ENCODE data around the gene SHROOM1. TPM values are rescaled to one million over a fixed set of nuclear protein-coding genes. Genes with fewer than 3 reads are reported as not detected.

Gene SHROOM1
- total and polyA plus RNA-seq, 7 donors: 4.2 to 25.1 (median 20.0) TPM

DNA sequence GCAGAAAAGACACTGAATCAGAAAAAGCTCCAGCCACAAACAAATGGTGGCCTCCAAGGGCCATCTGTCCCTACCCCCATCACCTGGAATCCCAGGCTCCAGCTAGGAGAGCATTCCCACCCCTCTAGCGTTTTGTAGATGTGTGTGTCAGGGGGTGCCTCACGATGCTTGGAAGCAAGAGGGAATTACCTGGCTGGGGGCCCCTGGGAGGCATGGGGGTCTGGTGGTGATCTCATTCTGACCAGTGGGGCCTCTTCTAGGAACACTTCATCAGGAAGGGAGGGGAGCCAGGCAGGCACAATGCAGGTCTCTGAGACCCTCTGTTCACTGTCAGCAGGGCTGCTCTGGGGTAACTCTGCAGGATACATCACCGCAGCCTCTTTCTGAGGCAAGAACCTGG is 6.0 kb downstream of the SHROOM1 start:
- TF ChIP-seq POLR2A (IDR thresholded peaks at IDR 0.05) (no peak), EP300 (IDR thresholded peaks at IDR 0.05) (no peak)

DNA sequence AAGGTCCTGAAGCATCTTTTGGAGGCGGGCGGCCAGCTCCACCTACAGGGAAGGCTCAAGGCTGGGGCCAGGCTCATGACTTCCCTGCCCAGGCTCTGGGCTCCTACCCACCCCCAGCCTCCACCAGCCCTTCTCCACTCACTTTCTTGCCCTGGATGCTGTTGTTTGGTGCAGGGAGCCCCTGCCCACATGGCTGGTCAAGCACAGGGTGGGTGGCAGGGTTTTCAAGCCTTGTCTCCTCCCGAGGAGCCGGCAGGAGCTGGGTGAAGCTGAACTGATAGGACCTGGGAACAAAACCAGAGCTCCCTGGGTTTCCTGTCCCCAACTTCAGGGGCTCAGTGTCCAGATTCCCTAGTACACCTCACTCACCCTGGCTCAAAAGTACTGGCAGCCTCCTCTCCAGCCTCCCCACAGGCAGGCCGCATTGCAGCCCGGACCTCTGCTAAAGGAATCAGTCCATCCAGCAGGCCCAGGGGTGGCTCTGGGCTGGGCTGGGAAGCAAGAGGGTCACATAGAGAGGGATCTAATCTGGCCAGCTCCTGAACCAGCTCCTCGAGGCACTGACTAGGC is 6.9 kb downstream of the SHROOM1 start:
- H3K27ac ChIP-seq: peak overlapping the region in 2 of 4 donors; percentile 14 to 34
- H3K4me1 ChIP-seq: peaks cover 0 to 26% (median 11%) of the 10 kb centered on the region in 4 donors
- H3K9me3 ChIP-seq: no peaks in the 10 kb centered on the region
- peaks cover 0 to 30% (median 22%) of the 10 kb centered on the region in 3 donors for H3K27me3 ChIP-seq
- 89 to 91% methylated on average over 7 of the region's 7 CpGs for WGBS, 2 donors
- TF ChIP-seq EP300 (IDR thresholded peaks at IDR 0.05): no peak
- TF ChIP-seq, protein P1, sequence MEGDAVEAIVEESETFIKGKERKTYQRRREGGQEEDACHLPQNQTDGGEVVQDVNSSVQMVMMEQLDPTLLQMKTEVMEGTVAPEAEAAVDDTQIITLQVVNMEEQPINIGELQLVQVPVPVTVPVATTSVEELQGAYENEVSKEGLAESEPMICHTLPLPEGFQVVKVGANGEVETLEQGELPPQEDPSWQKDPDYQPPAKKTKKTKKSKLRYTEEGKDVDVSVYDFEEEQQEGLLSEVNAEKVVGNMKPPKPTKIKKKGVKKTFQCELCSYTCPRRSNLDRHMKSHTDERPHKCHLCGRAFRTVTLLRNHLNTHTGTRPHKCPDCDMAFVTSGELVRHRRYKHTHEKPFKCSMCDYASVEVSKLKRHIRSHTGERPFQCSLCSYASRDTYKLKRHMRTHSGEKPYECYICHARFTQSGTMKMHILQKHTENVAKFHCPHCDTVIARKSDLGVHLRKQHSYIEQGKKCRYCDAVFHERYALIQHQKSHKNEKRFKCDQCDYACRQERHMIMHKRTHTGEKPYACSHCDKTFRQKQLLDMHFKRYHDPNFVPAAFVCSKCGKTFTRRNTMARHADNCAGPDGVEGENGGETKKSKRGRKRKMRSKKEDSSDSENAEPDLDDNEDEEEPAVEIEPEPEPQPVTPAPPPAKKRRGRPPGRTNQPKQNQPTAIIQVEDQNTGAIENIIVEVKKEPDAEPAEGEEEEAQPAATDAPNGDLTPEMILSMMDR (IDR thresholded peaks at IDR 0.05): no peak
- no peak for TF ChIP-seq POLR2AphosphoS5 (IDR thresholded peaks at IDR 0.05)
- TF ChIP-seq POLR2A (IDR thresholded peaks at IDR 0.05): no peak
- no peaks in the 10 kb centered on the region for H3K36me3 ChIP-seq
- H3K4me3 ChIP-seq: peak overlapping the region in 2 of 4 donors; percentile 36 to 41
- no peak for DNase-seq
- intact Hi-C loops (cut with DNase I): loop anchor here (5.0 to 10.0 kb wide), 4 partner anchors 46 to 436 kb away; partner anchors contain the start of genes KIF3A and SEPTIN8

More for the DNA sequence above, 6.0 kb downstream of the SHROOM1 start:
- Histone ChIP-seq H3K9me3 (no peaks in the 10 kb centered on the region), H3K36me3 (no peaks in the 10 kb centered on the region), H3K4me1 (peaks cover 0 to 25% (median 13%) of the 10 kb centered on the region in 4 donors), H3K27ac (no peak overlapping the region), H3K27me3 (peaks cover 0 to 26% (median 17%) of the 10 kb centered on the region in 3 donors), H3K4me3 (no peak overlapping the region)
- intact Hi-C loops (cut with DNase I): loop anchor here (5.0 to 10.0 kb wide), 4 partner anchors 47 to 437 kb away; partner anchors contain the start of genes KIF3A and SEPTIN8
- WGBS, 2 donors: 91 to 97% methylated on average over 3 of the region's 3 CpGs
- DNase-seq: no peak

DNA sequence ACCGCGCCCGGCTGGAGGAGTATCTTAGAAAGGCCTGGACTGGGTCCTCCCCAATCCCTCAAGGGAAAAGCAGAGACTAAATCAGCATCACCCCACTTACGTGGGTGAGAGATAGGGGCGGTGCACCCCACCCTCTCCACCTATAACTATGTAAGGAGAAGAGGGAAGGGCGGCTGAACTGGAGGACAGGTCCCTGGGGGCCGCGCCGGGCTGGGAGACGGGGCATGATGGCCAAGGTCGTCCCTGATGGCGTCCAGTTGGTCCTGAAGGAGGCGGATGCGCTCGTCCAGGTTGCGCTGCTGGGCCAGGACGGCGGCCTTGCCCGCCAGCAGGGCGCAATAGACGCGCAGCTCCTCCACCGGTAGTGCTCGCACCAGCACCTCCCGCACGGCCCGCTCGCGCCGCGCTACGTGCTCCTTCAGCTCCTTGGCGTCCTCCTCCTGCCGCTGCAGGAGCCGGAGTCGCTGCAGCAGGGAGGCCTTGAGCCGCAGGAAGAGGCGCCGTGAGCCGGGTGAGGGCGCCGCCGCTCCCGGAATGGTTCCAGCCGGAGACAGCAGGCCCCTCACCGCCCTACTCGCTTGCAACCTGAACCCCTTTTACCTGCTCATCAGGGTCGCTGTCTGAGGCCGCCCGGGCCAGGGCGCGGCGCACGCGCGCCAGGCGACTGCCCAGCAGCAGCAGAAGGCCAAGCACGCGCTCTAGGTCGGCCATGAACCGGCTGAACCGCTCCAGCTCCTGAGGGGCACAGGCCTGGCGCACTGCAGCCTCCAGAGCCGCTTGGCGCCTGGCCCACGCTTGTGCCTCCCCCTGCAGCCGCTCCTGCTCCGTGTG is 7.6 kb downstream of the SHROOM1 start:
- 53 to 81% methylated on average over 68 of the region's 68 CpGs for WGBS, 2 donors
- Histone ChIP-seq H3K4me3 (peak overlapping the region in 3 of 4 donors; percentile 0 to 41 (median 36)), H3K36me3 (no peaks in the 10 kb centered on the region), H3K27ac (peak overlapping the region in 2 of 4 donors; percentile 14 to 34), H3K4me1 (peaks cover 0 to 26% (median 11%) of the 10 kb centered on the region in 4 donors), H3K9me3 (no peaks in the 10 kb centered on the region), H3K27me3 (peaks cover 0 to 30% (median 22%) of the 10 kb centered on the region in 3 donors)
- intact Hi-C loops (cut with DNase I): loop anchor here (5.0 to 10.0 kb wide), 4 partner anchors 46 to 436 kb away; partner anchors contain the start of genes KIF3A and SEPTIN8
- TF ChIP-seq, protein P1 (IDR thresholded peaks at IDR 0.05): no peak
- TF ChIP-seq POLR2AphosphoS5 (IDR thresholded peaks at IDR 0.05): no peak
- TF ChIP-seq POLR2A (IDR thresholded peaks at IDR 0.05): no peak
- no peak for TF ChIP-seq EP300 (IDR thresholded peaks at IDR 0.05)
- DNase-seq: no peak

DNA sequence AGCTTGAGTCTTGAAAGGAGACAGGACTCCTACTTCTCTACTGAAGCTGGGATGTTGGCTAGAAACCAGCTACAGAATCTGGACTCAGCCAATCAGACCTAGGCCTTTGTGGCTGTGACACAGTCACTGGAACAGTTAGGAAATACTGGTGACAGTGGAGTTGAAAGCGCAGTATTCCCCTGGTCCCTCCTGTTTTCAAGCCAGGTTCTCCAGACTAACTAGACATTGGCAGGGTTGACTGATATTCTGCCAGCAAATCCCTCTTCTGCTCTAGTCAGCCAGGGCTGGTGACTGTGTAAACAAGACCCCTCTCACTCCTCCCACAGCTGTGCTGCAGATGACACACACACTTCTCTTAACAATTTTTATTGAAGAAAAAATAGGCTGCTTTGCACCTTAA is 8.7 kb downstream of the SHROOM1 start:
- H3K27me3 ChIP-seq: peaks cover 0 to 30% (median 22%) of the 10 kb centered on the region in 3 donors
- WGBS, 2 donors: 93 to 96% methylated on average over 1 of the region's 1 CpG

More for the DNA sequence above, 8.7 kb downstream of the SHROOM1 start:
- DNase-seq: no peak
- no peak overlapping the region for H3K27ac ChIP-seq
- TF ChIP-seq, protein P1 (IDR thresholded peaks at IDR 0.05): no peak
- TF ChIP-seq POLR2A (IDR thresholded peaks at IDR 0.05) (no peak), POLR2AphosphoS5 (IDR thresholded peaks at IDR 0.05) (no peak), EP300 (IDR thresholded peaks at IDR 0.05) (no peak)
- peaks cover 0 to 26% (median 11%) of the 10 kb centered on the region in 4 donors for H3K4me1 ChIP-seq
- H3K9me3 ChIP-seq: no peaks in the 10 kb centered on the region
- intact Hi-C loops (cut with DNase I): loop anchor here (5.0 to 10.0 kb wide), 4 partner anchors 44 to 434 kb away; partner anchors contain the start of genes KIF3A and SEPTIN8
- no peaks in the 10 kb centered on the region for H3K36me3 ChIP-seq
- H3K4me3 ChIP-seq: no peak overlapping the region
